AG04450 (cell line): ENCODE data around the gene MUC2. TPM values are rescaled to one million over a fixed set of nuclear protein-coding genes. Genes with fewer than 3 reads are reported as not detected.

Experiments
- CTCF ChIA-PET: fragments of 300-600, 350-600 bp; formaldehyde crosslinking; extraction: SDS; loops from one replicate; lab custom pipeline; 2022; ENCODE audit warnings: antibody characterized with exemption, inconsistent platforms; lab: Charles Lee
- POLR2A ChIA-PET: fragments of 350-600 bp; formaldehyde crosslinking; extraction: SDS; loops from one replicate; lab custom pipeline; 2021; ENCODE audit warnings: antibody characterized with exemption, inconsistent platforms; lab: Yijun Ruan, JAX
- DNase-seq: peaks from one replicate; pipeline ENCODE4 v3.0.0-alpha.2; 2011; ENCODE audit warnings: low read depth, low spot score
- H3K27ac ChIP-seq: one replicate; pipeline ENCODE4 v1.5.1; 2012; ENCODE audit warnings: low read depth, low read length, control low read depth
- H3K27me3 ChIP-seq: one replicate; pipeline ENCODE4 v1.6.0; 2012; ENCODE audit warnings: low read length; ENCODE audit not compliant: control insufficient read depth, insufficient read depth
- H3K4me3 ChIP-seq: 2 replicates; pipeline ENCODE4 v1.5.1; 2011; ENCODE audit warnings: mild to moderate bottlenecking, low read depth, low read length, control low read depth
- H3K9me3 ChIP-seq: 2 replicates; pipeline ENCODE4 v1.5.1; 2012; ENCODE audit warnings: low read length; ENCODE audit not compliant: control insufficient read depth, insufficient read depth
- CTCF ChIP-seq: IDR thresholded peaks from 2 replicates; pipeline ENCODE4 v1.5.1; 2011; ENCODE audit warnings: low read depth, low read length, control low read depth, inconsistent platforms
- polyA plus RNA-seq: library from polyadenylated mRNA; depleted of rRNA; stranded (reverse); fragments of >200 nt; gene quantifications from 2 replicates; pipeline ENCODE4 v1.2.3, GENCODE V29; 2011

MUC2 gene
- polyA plus RNA-seq, 1 experiment, result not detected

- CTCF ChIA-PET, result interaction anchor here (0.6 kb wide), 1 partner anchor 74 kb away, joined by 5 read pairs; no protein-coding TSS in a partner anchor
- Histone ChIP-seq H3K4me3 (no peak overlapping the region), H3K27me3 (no peaks in the 10 kb centered on the region), H3K27ac (no peak overlapping the region), H3K9me3 (peaks cover 23% of the 10 kb centered on the region; the same call in 1 of the 2 replicates)
- TF ChIP-seq CTCF, result no peak
- POLR2A ChIA-PET, result no interaction called here
- no peak for DNase-seq
Measured at GRCh38 chr11:1030086-1030485, 44.6 kb upstream of the MUC2 start.

GRCh38 chr11:1030556-1030955 is 44.1 kb upstream of the MUC2 start:
- CTCF ChIA-PET, result no interaction called here
- no peak for TF ChIP-seq CTCF
- Histone ChIP-seq H3K9me3 (peaks cover 23% of the 10 kb centered on the region; the same call in 1 of the 2 replicates), H3K27me3 (no peaks in the 10 kb centered on the region), H3K4me3 (no peak overlapping the region), H3K27ac (no peak overlapping the region)
- POLR2A ChIA-PET, result no interaction called here
- DNase-seq, result no peak

- H3K27me3 ChIP-seq, result no peaks in the 10 kb centered on the region
- ChIA-PET POLR2A (no interaction called here), CTCF (no interaction called here)
- no peak overlapping the region for H3K4me3 ChIP-seq
- no peak for DNase-seq
- H3K27ac ChIP-seq, result no peak overlapping the region
- no peak for TF ChIP-seq CTCF
- peaks cover 23% of the 10 kb centered on the region; the same call in 1 of the 2 replicates for H3K9me3 ChIP-seq
Measured at GRCh38 chr11:1031121-1031899, 43.4 kb upstream of the MUC2 start.

- TF ChIP-seq CTCF, result no peak
- H3K27ac ChIP-seq, result no peak overlapping the region
- ChIA-PET POLR2A (no interaction called here), CTCF (no interaction called here)
- peaks cover 23% of the 10 kb centered on the region; the same call in 1 of the 2 replicates for H3K9me3 ChIP-seq
- no peaks in the 10 kb centered on the region for H3K27me3 ChIP-seq
- DNase-seq, result no peak
- no peak overlapping the region for H3K4me3 ChIP-seq
Measured at GRCh38 chr11:1032310-1032891, 42.3 kb upstream of the MUC2 start.
